ENCODE results near the gene JADE2. TPM values are rescaled to one million over a fixed set of nuclear protein-coding genes. Genes with fewer than 3 reads are reported as not detected.
A peak's percentile ranks its signal among the peaks of the same experiment; 100 is the strongest.

The JADE2 gene
- total RNA-seq, 1 experiment from 2014 or later, result 18.4 TPM

GRCh38 chr5:134604908-134605307, 79.4 kb downstream of the JADE2 start:
- CTCF ChIA-PET, result no interaction called here
- TF ChIP-seq CTCF (conservative IDR thresholded peaks at IDR 0.05; ENCODE audit: low read depth, low read length) (no peak), EZH2 (IDR thresholded peaks at IDR 0.05; ENCODE audit: borderline replicate concordance, low read depth, low read length, poor library complexity, severe bottlenecking) (no peak)
- POLR2A ChIA-PET (ENCODE audit: low non-redundant PET), result no interaction called here
- H3K27ac ChIP-seq (ENCODE audit: low read depth, low read length, poor library complexity, severe bottlenecking), result no peak overlapping the region
- no peaks in the 10 kb centered on the region for H3K9me3 ChIP-seq (ENCODE audit: low read depth, low read length, poor library complexity, severe bottlenecking)
- no TSS peak for BruUV-seq (replicated peaks)
- H3K4me1 ChIP-seq (ENCODE audit: insufficient read depth, low read length, poor library complexity, severe bottlenecking), result no peaks in the 10 kb centered on the region
- H3K36me3 ChIP-seq (ENCODE audit: insufficient read depth, low read length, poor library complexity, severe bottlenecking), result peaks cover 38% of the 10 kb centered on the region
- no peak overlapping the region for H3K4me3 ChIP-seq (ENCODE audit: low read depth, low read length, poor library complexity, severe bottlenecking)
- no peak for DNase-seq (ENCODE audit: low spot score)
- no peaks in the 10 kb centered on the region for H3K27me3 ChIP-seq (replicated peaks; ENCODE audit: insufficient read depth, low read depth, low read length, poor library complexity)
- intact Hi-C loops (cut with micrococcal nuclease; ENCODE audit: unreplicated experiment), result no loop called here

DNA sequence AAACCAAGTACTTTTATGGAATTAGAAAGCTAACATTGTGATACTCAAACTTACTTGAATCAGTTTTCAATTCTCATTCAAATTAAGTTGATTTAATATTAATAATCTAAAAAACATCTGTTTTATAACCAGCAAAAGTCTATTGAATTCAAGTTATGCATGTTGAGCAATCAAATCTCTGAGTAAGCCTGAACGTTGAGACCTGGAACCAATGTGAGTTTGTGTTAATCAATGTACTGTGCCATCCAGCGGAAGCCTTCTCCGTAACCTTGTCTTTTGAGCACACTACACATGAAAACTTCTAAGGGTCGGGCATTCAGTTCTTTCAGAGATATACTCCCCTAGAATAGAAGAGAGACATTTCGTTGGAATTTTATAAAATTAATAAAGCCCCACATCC, 81.3 kb downstream of the JADE2 start:
- ChIA-PET CTCF (interaction anchor here (0.6 kb wide), 1 partner anchor 20 kb away, joined by 3 read pairs; no protein-coding TSS in a partner anchor), POLR2A (ENCODE audit: low non-redundant PET) (interaction anchor here (0.6 kb wide), 1 partner anchor 426 kb away, joined by 3 read pairs; no protein-coding TSS in a partner anchor)
- Histone ChIP-seq H3K4me1 (ENCODE audit: insufficient read depth, low read length, poor library complexity, severe bottlenecking) (no peaks in the 10 kb centered on the region), H3K27ac (ENCODE audit: low read depth, low read length, poor library complexity, severe bottlenecking) (no peak overlapping the region), H3K9me3 (ENCODE audit: low read depth, low read length, poor library complexity, severe bottlenecking) (no peaks in the 10 kb centered on the region), H3K36me3 (ENCODE audit: insufficient read depth, low read length, poor library complexity, severe bottlenecking) (peaks cover 39% of the 10 kb centered on the region), H3K4me3 (ENCODE audit: low read depth, low read length, poor library complexity, severe bottlenecking) (no peak overlapping the region), H3K27me3 (replicated peaks; ENCODE audit: insufficient read depth, low read depth, low read length, poor library complexity) (no peaks in the 10 kb centered on the region)
- no peak for DNase-seq (ENCODE audit: low spot score)
- TF ChIP-seq EZH2 (IDR thresholded peaks at IDR 0.05; ENCODE audit: borderline replicate concordance, low read depth, low read length, poor library complexity, severe bottlenecking), result no peak
- no peak for TF ChIP-seq CTCF (conservative IDR thresholded peaks at IDR 0.05; ENCODE audit: low read depth, low read length)
- intact Hi-C loops (cut with micrococcal nuclease; ENCODE audit: unreplicated experiment), result no loop called here
- TSS peak; percentile 32 for BruUV-seq (replicated peaks)

- POLR2A ChIA-PET (ENCODE audit: low non-redundant PET), result no interaction called here
- CTCF ChIA-PET, result no interaction called here
Measured at GRCh38 chr5:134608555-134608954, 83.1 kb downstream of the JADE2 start.

More at GRCh38 chr5:134608555-134608954, 83.1 kb downstream of the JADE2 start:
- TF ChIP-seq CTCF (conservative IDR thresholded peaks at IDR 0.05; ENCODE audit: low read depth, low read length), result no peak
- no peak for TF ChIP-seq EZH2 (IDR thresholded peaks at IDR 0.05; ENCODE audit: borderline replicate concordance, low read depth, low read length, poor library complexity, severe bottlenecking)
- Histone ChIP-seq H3K4me3 (ENCODE audit: low read depth, low read length, poor library complexity, severe bottlenecking) (no peak overlapping the region), H3K27me3 (replicated peaks; ENCODE audit: insufficient read depth, low read depth, low read length, poor library complexity) (no peaks in the 10 kb centered on the region), H3K27ac (ENCODE audit: low read depth, low read length, poor library complexity, severe bottlenecking) (no peak overlapping the region), H3K36me3 (ENCODE audit: insufficient read depth, low read length, poor library complexity, severe bottlenecking) (peaks cover 48% of the 10 kb centered on the region), H3K4me1 (ENCODE audit: insufficient read depth, low read length, poor library complexity, severe bottlenecking) (no peaks in the 10 kb centered on the region), H3K9me3 (ENCODE audit: low read depth, low read length, poor library complexity, severe bottlenecking) (no peaks in the 10 kb centered on the region)
- intact Hi-C loops (cut with micrococcal nuclease; ENCODE audit: unreplicated experiment), result no loop called here
- DNase-seq (ENCODE audit: low spot score), result no peak
- no TSS peak for BruUV-seq (replicated peaks)

Measured in A673 (cell line).